GM12878 (cell line): Measurements from ENCODE around the gene BFSP1. TPM values are rescaled to one million over a fixed set of nuclear protein-coding genes. Genes with fewer than 3 reads are reported as not detected.

Experiments used
- ATAC-seq: fragments of 200-7000 bp; cut with Tn5 transposase; 3 replicates; pipeline ENCODE4 v1.9.1; 2020; ENCODE audit warnings: mild to moderate bottlenecking, moderate library complexity
- BruUV-seq: library from RNA; stranded (reverse); fragments of 400-500 nt; replicated peaks from 2 replicates; lab custom pipeline; 2021; lab: Mats Ljungman, UMichigan
- CTCF ChIA-PET: fragments of 300-600 bp; sonication (Branson Sonifier 250); formaldehyde crosslinking; extraction: SDS; loops from one replicate; lab custom pipeline; 2021; ENCODE audit warnings: inconsistent platforms; lab: Yijun Ruan, JAX
- POLR2A ChIA-PET: fragments of 350-600 bp; formaldehyde crosslinking; extraction: SDS; loops from one replicate; lab custom pipeline; 2021; ENCODE audit warnings: inconsistent platforms; lab: Charles Lee
- RAD21 ChIA-PET: fragments of 300-600 bp; sonication (Branson Sonifier 250); formaldehyde crosslinking; loops from one replicate; lab custom pipeline; 2023; ENCODE audit warnings: antibody characterized with exemption; ENCODE audit not compliant: unreplicated experiment; lab: Charles Lee
- SMC1A ChIA-PET: fragments of 300-600 bp; sonication (Branson Sonifier 250); formaldehyde crosslinking; loops from one replicate; lab custom pipeline; 2023; ENCODE audit not compliant: unreplicated experiment, uncharacterized antibody; lab: Charles Lee
- DNase-seq: peaks from one replicate; pipeline ENCODE4 v3.0.0-alpha.2; 2011; ENCODE audit warnings: low read depth, low spot score
- FAIRE-seq: peaks from 3 replicates; lab custom pipeline; 2011; peaks lifted over from hg19 to GRCh38; lab: Jason Lieb, UNC
- H2AFZ ChIP-seq: 2 replicates; pipeline ENCODE4 v1.6.0; 2011; ENCODE audit warnings: low read depth, low read length, control low read depth; ENCODE audit not compliant: control insufficient read depth
- H3K27ac ChIP-seq: 2 replicates; pipeline ENCODE4 v1.5.1; 2011; ENCODE audit warnings: control low read depth; ENCODE audit not compliant: control insufficient read depth, insufficient read depth
- H3K27me3 ChIP-seq, 2 experiments: replicated peaks in 1 of 2; 2 replicates each; pipeline versions ENCODE4 v1.6.0 to v1.6.1; 2011; ENCODE audit warnings: low read length in 1 of 2; ENCODE audit not compliant: control insufficient read depth in 2 of 2, insufficient read depth in 2 of 2
- H3K36me3 ChIP-seq, 2 experiments: 2 replicates each; pipeline ENCODE4 v1.5.1; 2011; ENCODE audit warnings: low read length in 1 of 2; ENCODE audit not compliant: control insufficient read depth in 2 of 2, insufficient read depth in 2 of 2
- H3K4me1 ChIP-seq: 2 replicates; pipeline ENCODE4 v1.6.1; 2011; ENCODE audit warnings: mild to moderate bottlenecking, low read length, moderate library complexity, mixed read lengths; ENCODE audit not compliant: control insufficient read depth, insufficient read depth
- H3K4me2 ChIP-seq: 2 replicates; pipeline ENCODE4 v1.6.0; 2011; ENCODE audit warnings: control low read depth; ENCODE audit not compliant: control insufficient read depth, insufficient read depth
- H3K4me3 ChIP-seq: fragments of 200-600 bp; sonication (generic); 2 replicates; pipeline ENCODE4 v1.5.1; 2016
- H3K79me2 ChIP-seq: 2 replicates; pipeline ENCODE4 v1.6.0; 2011; ENCODE audit warnings: low read length; ENCODE audit not compliant: control insufficient read depth, insufficient read depth
- H3K9ac ChIP-seq: 2 replicates; pipeline ENCODE4 v1.8.0; 2011; ENCODE audit warnings: low read length, control low read depth, mixed read lengths; ENCODE audit not compliant: control insufficient read depth, insufficient read depth
- H3K9me3 ChIP-seq: replicated peaks from 3 replicates; pipeline ENCODE4 v1.5.1; 2011; ENCODE audit warnings: mild to moderate bottlenecking, low read length; ENCODE audit not compliant: control insufficient read depth, insufficient read depth
- H4K20me1 ChIP-seq: 2 replicates; pipeline ENCODE4 v1.6.0; 2011; ENCODE audit not compliant: control insufficient read depth, insufficient read depth
- E2F4 ChIP-seq: IDR thresholded peaks from 2 replicates; pipeline ENCODE4 v1.6.1; 2012; ENCODE audit warnings: low read depth, low read length, improper control_type of control experiment
- FOS ChIP-seq: IDR thresholded peaks from 3 replicates; pipeline ENCODE4 v1.6.1; 2011; ENCODE audit warnings: borderline replicate concordance; ENCODE audit not compliant: insufficient read length; ENCODE audit errors: extremely low read depth
- HDGF ChIP-seq: fragments of 450-650 bp; IDR thresholded peaks from 2 replicates; pipeline ENCODE4 v1.6.1; 2016; ENCODE audit warnings: antibody characterized with exemption
- MYB ChIP-seq: fragments of 150-350 bp; IDR thresholded peaks from 2 replicates; pipeline ENCODE4 v1.6.1; 2014; ENCODE audit warnings: mild to moderate bottlenecking, low read depth, low read length, borderline replicate concordance
- NR2F1 ChIP-seq: fragments of 450-650 bp; conservative IDR thresholded peaks from 2 replicates; pipeline ENCODE4 v1.6.1; 2017; ENCODE audit warnings: mild to moderate bottlenecking
- POLR2AphosphoS2 ChIP-seq: IDR thresholded peaks from 2 replicates; pipeline ENCODE4 v1.6.1; 2011; ENCODE audit warnings: low read depth, mild to moderate bottlenecking, low read length, improper control_type of control experiment, moderate library complexity
- SMC3 ChIP-seq: IDR thresholded peaks from 2 replicates; pipeline ENCODE4 v1.6.1; 2011; ENCODE audit warnings: low read length, improper control_type of control experiment, borderline replicate concordance
- TCF7 ChIP-seq: IDR thresholded peaks from 2 replicates; pipeline ENCODE4 v1.6.1; 2014; ENCODE audit warnings: antibody characterized with exemption, borderline replicate concordance
- WGBS: methylation state at CpG from one replicate; pipeline ENCODE4 v1.1.6; 2016; ENCODE audit warnings: low lambda C conversion rate; ENCODE audit not compliant: insufficient replicate concordance, insufficient coverage; ENCODE audit errors: missing lambda C conversion rate; 5-methylcytosine and 5-hydroxymethylcytosine counted together
- in situ Hi-C: fragments of 300-500 bp; cut with MboI; formaldehyde crosslinking; loops from 9 replicates; pipeline ENCODE4 v1.14.3; 2018; ENCODE audit warnings: mixed read lengths
- intact Hi-C: fragments of 100-400 bp; cut with micrococcal nuclease; formaldehyde crosslinking; loops from one replicate; pipeline ENCODE4 v1.14.2; 2022; ENCODE audit not compliant: unreplicated experiment
- polyA plus RNA-seq, 11 experiments: library from polyadenylated mRNA; depleted of rRNA in 4 of 11; unstranded in 6 of 11; stranded (reverse) in 5 of 11; fragments of >200 nt; fragmentation: Nextera tagmentation in 4 of 11; fragmentation: Illumina TruSeq in 1 of 11; extraction: Ambion mirVana in 4 of 11; extraction: Trizol in 1 of 11; gene quantifications; 1 replicate in 1 of 11; 2 replicates in 10 of 11; pipeline versions ENCODE4 v1.2.1 to v1.2.3, GENCODE V29; 2011 to 2016; ENCODE audit warnings: inconsistent platforms in 2 of 11, missing spikeins in 2 of 11, low read depth in 1 of 11
- total RNA-seq, 4 experiments: library from RNA; depleted of rRNA in 3 of 4; stranded (reverse); fragments of >200 nt in 3 of 4; fragmentation: Illumina TruSeq in 1 of 4; extraction: Trizol in 1 of 4; gene quantifications; 2 replicates each; pipeline versions ENCODE4 v1.2.1 to v1.2.3, GENCODE V29; 2013 to 2021
- TF ChIP-seq, protein P1 (sequence below): fragments of 450-650 bp; IDR thresholded peaks from 2 replicates; pipeline ENCODE4 v1.6.1; 2017; ENCODE audit warnings: low read depth, mild to moderate bottlenecking, moderate library complexity

The BFSP1 gene
- total and polyA plus RNA-seq, 10 of the 15 experiments (the other 5 are each of a cell fraction or from before 2014, with no cell fraction given) = 0.06 to 0.22 (median 0.11) TPM; not detected in 3

DNA sequence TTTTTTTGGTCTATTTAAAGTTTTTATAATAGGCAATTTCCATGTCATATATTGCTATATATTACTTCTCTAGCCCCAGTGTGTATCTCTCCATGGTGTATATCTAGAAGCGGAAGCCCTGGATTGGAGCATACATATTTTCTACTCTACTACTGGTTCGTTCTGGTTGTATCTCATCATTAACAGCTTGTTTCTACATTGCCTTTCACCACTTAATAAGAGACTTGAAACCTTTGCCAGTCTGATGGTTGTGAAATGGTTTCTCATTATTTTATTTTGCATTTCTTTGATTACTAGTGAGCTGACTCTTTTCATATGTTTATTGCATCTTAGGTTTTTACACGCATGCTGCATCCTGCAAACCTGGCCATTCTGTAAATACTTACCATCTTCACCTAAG, 42.3 kb upstream of the BFSP1 start:
- DNase-seq (no peak), FAIRE-seq (no peak), ATAC-seq (no peak)
- ChIA-PET POLR2A (interaction anchor here (0.8 to 1.0 kb wide), 3 partner anchors 9 to 427 kb away, joined by 3 to 6 read pairs (median 4); no protein-coding TSS in a partner anchor), CTCF (interaction anchor here (1.2 to 2.2 kb wide), 4 partner anchors 109 to 423 kb away, joined by 3 to 7 read pairs (median 4); partner anchors contain the start of gene RRBP1), RAD21 (interaction anchor here (1.0 to 1.2 kb wide), 3 partner anchors 16 to 68 kb away, joined by 3 read pairs; no protein-coding TSS in a partner anchor), SMC1A (interaction anchor here (0.6 to 1.6 kb wide), 6 partner anchors 9 to 29 kb away, joined by 3 to 4 read pairs (median 3); no protein-coding TSS in a partner anchor)
- Histone ChIP-seq H3K9me3 (no peaks in the 10 kb centered on the region), H3K9ac (no peak overlapping the region), H3K4me2 (no peak overlapping the region), H3K4me3 (no peak overlapping the region), H4K20me1 (no peaks in the 10 kb centered on the region), H3K4me1 (peaks cover 4% of the 10 kb centered on the region), H2AFZ (no peak overlapping the region), H3K27me3 (no peaks in the 10 kb centered on the region), H3K79me2 (peaks cover 11% of the 10 kb centered on the region), H3K27ac (no peak overlapping the region), H3K36me3 (no peaks in the 10 kb centered on the region)
- no peak for TF ChIP-seq TCF7
- no peak for TF ChIP-seq FOS
- no peak for TF ChIP-seq MYB
- TF ChIP-seq NR2F1 = no peak
- no peak for TF ChIP-seq SMC3
- no peak for TF ChIP-seq HDGF
- TF ChIP-seq, protein P1, sequence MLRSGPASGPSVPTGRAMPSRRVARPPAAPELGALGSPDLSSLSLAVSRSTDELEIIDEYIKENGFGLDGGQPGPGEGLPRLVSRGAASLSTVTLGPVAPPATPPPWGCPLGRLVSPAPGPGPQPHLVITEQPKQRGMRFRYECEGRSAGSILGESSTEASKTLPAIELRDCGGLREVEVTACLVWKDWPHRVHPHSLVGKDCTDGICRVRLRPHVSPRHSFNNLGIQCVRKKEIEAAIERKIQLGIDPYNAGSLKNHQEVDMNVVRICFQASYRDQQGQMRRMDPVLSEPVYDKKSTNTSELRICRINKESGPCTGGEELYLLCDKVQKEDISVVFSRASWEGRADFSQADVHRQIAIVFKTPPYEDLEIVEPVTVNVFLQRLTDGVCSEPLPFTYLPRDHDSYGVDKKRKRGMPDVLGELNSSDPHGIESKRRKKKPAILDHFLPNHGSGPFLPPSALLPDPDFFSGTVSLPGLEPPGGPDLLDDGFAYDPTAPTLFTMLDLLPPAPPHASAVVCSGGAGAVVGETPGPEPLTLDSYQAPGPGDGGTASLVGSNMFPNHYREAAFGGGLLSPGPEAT = no peak
- TF ChIP-seq E2F4 = no peak
- no peak for TF ChIP-seq POLR2AphosphoS2
- no TSS peak for BruUV-seq
- in situ Hi-C loops = no loop called here
- WGBS = 97% methylated on average over 3 of the region's 3 CpGs
- intact Hi-C loops = no loop called here
